Tibial nerve (tissue), 4 donors: ENCODE measurements around the gene FAM50B.

Experiments
- EP300 ChIP-seq, 2 donors: sonication (generic); formaldehyde crosslinking; IDR thresholded peaks; one replicate each; pipeline ENCODE4 v1.6.1; 2017; ENCODE audit warnings: antibody characterized with exemption in 2 of 2, mild to moderate bottlenecking in 1 of 2
- POLR2A ChIP-seq, 2 donors: fragments of 450-650 bp; IDR thresholded peaks; one replicate each; pipeline ENCODE4 v1.6.1; 2017; ENCODE audit warnings: antibody characterized with exemption in 2 of 2, mild to moderate bottlenecking in 2 of 2, moderate library complexity in 2 of 2
- TF ChIP-seq, protein P1 (sequence below), 5 experiments: fragments of 200-600 bp in 3 of 5; fragments of 450-650 bp in 2 of 5; sonication (generic) in 3 of 5; IDR thresholded peaks; one replicate each; pipeline ENCODE4 v1.5.1; 2016 to 2019; ENCODE audit warnings: antibody characterized with exemption in 5 of 5, mild to moderate bottlenecking in 3 of 5, moderate library complexity in 2 of 5

DNA sequence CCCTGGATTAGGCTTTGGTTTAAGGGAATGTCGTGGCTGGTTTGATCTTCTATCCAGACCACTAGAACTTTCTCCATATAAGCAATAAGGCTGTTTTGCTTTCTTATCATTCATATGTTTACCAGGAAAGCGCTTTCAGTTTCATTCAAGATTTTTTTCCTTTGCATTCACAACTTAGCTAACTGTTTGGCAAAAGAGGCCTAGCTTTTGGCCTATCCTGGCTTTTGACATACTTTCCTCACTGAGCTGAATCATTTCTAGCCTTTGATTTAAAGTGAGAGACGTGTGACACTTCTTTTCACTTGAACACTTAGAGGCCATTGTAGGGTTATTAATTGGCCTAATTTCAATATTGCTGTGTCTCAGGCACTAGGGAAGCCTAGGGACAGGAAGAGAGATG is 1.7 kb upstream of the FAM50B start:
- TF ChIP-seq, protein P1, sequence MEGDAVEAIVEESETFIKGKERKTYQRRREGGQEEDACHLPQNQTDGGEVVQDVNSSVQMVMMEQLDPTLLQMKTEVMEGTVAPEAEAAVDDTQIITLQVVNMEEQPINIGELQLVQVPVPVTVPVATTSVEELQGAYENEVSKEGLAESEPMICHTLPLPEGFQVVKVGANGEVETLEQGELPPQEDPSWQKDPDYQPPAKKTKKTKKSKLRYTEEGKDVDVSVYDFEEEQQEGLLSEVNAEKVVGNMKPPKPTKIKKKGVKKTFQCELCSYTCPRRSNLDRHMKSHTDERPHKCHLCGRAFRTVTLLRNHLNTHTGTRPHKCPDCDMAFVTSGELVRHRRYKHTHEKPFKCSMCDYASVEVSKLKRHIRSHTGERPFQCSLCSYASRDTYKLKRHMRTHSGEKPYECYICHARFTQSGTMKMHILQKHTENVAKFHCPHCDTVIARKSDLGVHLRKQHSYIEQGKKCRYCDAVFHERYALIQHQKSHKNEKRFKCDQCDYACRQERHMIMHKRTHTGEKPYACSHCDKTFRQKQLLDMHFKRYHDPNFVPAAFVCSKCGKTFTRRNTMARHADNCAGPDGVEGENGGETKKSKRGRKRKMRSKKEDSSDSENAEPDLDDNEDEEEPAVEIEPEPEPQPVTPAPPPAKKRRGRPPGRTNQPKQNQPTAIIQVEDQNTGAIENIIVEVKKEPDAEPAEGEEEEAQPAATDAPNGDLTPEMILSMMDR (IDR thresholded peaks at IDR 0.05) = no peak
- TF ChIP-seq POLR2A (IDR thresholded peaks at IDR 0.05) = no peak
- no peak for TF ChIP-seq EP300 (IDR thresholded peaks at IDR 0.05)
